Thoracic aorta (tissue), 2 donors: Measurements from ENCODE around the gene GNB1. TPM values are rescaled to one million over a fixed set of nuclear protein-coding genes. Genes with fewer than 3 reads are reported as not detected.

Source experiments
- ATAC-seq: fragments of 150-250 bp; one replicate; pipeline ENCODE4 v1.8.0; 2017; ENCODE audit warnings: low read depth; ENCODE audit not compliant: insufficient number of reproducible peaks, low FRiP score
- DNase-seq: peaks from one replicate; pipeline ENCODE4 v3.0.0-alpha.2; 2020; ENCODE audit warnings: low spot score
- H3K27ac ChIP-seq, 2 donors: fragments of 200-600 bp; sonication (generic); 1 replicate in 1 of 2; 2 replicates in 1 of 2; pipeline ENCODE4 v1.5.1; 2016; ENCODE audit warnings: mild to moderate bottlenecking in 2 of 2, moderate library complexity in 2 of 2
- H3K27me3 ChIP-seq: fragments of 200-600 bp; sonication (generic); replicated peaks from 2 replicates; pipeline ENCODE4 v1.6.0; 2016; ENCODE audit warnings: mild to moderate bottlenecking; ENCODE audit not compliant: insufficient read depth
- H3K36me3 ChIP-seq: fragments of 200-600 bp; sonication (generic); one replicate; pipeline ENCODE4 v1.5.1; 2016
- H3K4me1 ChIP-seq, 2 donors: fragments of 200-600 bp; sonication (generic); 1 replicate in 1 of 2; 2 replicates in 1 of 2; pipeline versions ENCODE4 v1.5.1 to v1.6.0; 2016; ENCODE audit warnings: low read depth in 2 of 2, mild to moderate bottlenecking in 1 of 2; ENCODE audit not compliant: control insufficient read depth in 1 of 2
- H3K4me3 ChIP-seq: fragments of 200-600 bp; sonication (generic); 2 replicates; pipeline ENCODE4 v1.5.1; 2016; ENCODE audit warnings: mild to moderate bottlenecking
- H3K9me3 ChIP-seq: fragments of 200-600 bp; sonication (generic); 2 replicates; pipeline ENCODE4 v1.5.1; 2016
- CTCF ChIP-seq: fragments of 200-600 bp; sonication (generic); IDR thresholded peaks from one replicate; pipeline ENCODE4 v1.5.1; 2019; ENCODE audit warnings: antibody characterized with exemption
- total RNA-seq, 2 donors: library from RNA; depleted of rRNA; stranded (reverse); fragments of >200 nt; gene quantifications; one replicate each; pipeline versions ENCODE4 v1.1.0 to v1.2.3, GENCODE V29; 2016

GNB1 gene
- total RNA-seq, 2 donors from 2014 or later = 169 to 200 TPM

DNA sequence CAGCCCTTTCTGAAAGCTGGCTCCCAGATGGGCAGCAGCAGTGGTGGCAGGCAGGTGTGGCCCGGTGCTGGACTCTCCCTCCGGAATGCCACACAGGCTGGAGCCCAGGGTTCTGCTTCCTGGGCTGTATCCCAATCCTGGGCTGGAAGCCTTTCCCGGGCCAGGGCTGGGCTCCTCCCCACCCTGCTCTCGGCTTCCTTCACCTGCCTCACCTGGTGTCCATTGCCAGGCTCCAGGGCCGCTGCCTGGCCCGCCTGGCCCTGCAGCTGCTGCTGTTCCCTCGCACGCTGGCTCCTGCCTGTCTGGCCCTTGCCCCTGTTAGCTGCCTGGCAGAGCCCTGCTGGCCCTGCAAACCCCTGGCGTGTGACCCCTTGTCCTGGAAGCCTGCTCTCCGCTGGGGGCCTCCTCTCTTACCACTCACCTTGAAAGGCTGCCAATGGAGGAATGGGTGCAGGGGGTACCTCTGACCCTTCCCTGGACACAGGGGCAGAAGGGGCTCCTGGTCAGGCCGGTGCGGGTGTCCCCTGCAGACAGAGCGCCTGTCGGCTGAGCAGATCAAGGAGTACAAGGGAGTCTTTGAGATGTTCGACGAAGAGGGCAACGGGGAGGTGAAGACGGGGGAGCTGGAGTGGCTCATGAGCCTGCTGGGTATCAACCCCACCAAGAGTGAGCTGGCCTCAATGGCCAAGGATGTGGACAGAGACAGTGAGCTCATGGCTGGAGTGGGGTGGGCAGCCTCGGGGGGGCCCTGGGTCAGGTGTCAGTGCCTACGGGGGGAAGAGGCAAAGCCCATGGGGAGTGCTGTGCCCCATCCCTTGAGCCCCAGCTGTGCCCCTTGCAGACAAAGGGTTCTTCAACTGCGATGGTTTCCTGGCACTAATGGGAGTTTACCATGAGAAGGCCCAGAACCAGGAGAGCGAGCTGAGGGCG is 25.3 kb upstream of the GNB1 start:
- H3K36me3 ChIP-seq = no peaks in the 10 kb centered on the region
- H3K4me1 ChIP-seq = peaks cover 0 to 10% of the 10 kb centered on the region in 2 donors
- H3K4me3 ChIP-seq = no peak overlapping the region
- no peak overlapping the region for H3K27ac ChIP-seq
- H3K9me3 ChIP-seq = no peaks in the 10 kb centered on the region
- H3K27me3 ChIP-seq = no peaks in the 10 kb centered on the region
- ATAC-seq (no peak), DNase-seq (no peak)
- no peak for TF ChIP-seq CTCF

DNA sequence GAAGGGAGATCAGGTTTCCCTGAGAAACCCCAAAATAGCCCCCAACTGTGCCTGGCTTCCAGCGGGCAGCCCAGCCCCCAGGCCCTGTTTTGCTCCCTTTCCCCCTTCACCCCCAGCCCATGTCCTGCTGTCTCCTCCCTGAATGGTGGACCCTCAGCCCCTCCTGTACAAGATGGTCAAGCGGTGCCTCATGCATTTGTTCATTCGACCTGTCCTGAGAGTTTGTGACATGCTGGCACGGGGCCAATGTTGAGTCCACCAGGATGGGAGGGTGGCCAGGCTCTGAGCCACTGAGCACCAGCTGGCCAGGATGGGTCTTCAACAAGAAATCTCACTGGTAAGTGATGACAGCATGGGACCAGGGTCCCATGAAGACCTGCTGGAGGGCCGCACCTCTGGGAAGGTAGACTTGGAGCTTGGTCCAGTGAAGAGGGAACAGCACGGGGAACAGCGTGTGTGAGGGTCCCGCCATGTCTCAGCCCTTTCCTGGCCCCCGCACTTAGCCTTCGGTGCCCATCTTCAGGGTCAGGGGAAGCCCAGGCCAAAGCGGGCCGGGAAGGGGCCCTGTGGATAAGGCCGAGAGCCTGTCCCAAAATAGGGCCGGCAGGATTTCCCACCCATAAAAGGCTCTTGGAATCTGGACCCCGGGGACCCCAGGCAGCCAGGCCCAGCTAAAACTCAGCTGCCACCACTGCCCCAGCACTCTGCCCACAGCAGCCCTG is 24.2 kb upstream of the GNB1 start, which contains the start of gene CALML6:
CALML6 (plus strand) TSS at position 290 of the 722 bp plus-strand sequence; CDS start at position 311, 21 bp downstream.
- Histone ChIP-seq H3K9me3 (no peaks in the 10 kb centered on the region), H3K4me3 (no peak within 1 kb of the TSS), H3K27ac (no peak within 1 kb of the TSS), H3K36me3 (no peaks in the 10 kb centered on the region), H3K27me3 (no peaks in the 10 kb centered on the region), H3K4me1 (peaks cover 0 to 13% of the 10 kb centered on the region in 2 donors)
- DNase-seq (no peak), ATAC-seq (no peak)
- TF ChIP-seq CTCF = no peak

DNA sequence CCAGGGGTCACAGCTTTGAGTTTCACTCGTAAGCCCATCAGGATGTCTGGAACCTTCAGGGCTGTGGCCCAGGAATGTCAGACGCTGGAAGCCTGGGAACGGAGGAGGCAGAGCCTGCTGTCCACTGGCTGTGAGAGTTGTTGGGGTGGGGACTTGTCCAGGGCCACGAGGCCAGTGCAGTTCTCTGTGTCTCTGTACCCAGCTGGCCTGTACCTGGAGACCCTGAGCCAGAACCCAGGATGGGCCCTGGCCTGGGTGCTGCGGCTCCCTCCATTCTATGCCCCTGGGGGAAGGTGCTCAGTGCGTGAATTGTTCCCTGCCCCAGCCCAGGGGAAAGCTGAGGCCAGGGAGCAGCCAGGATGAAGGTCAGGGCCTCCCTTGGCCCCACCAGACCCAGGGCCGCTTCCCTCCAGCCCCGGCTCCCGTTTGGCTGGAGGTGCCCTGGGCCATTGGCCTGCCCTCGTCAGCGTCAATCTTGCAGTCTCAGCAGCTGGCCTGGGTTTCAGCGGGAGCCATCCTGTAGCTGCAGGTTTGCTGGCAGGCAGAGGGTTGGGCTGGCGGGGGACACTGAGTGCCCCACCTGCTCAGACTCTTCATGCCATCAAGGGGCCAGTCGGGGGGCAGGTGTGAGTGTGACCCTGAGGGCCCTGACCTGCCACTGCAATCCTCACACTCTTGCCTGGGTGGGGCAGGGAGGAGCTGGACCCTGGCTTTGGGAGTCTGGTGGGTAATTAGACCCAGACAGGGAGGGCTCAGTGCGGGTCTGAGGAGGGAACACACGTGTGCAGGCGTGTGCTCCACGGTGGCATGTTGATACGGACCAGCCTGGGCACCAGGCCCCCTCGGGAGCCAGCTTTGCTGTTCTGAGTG is 23.4 kb upstream of the GNB1 start:
- no peaks in the 10 kb centered on the region for H3K27me3 ChIP-seq
- H3K4me1 ChIP-seq = peaks cover 3 to 19% of the 10 kb centered on the region in 2 donors
- no peak for TF ChIP-seq CTCF
- H3K27ac ChIP-seq = no peak overlapping the region
- H3K36me3 ChIP-seq = no peaks in the 10 kb centered on the region
- DNase-seq = no peak
- H3K4me3 ChIP-seq = no peak overlapping the region
- H3K9me3 ChIP-seq = no peaks in the 10 kb centered on the region
- ATAC-seq = no peak

DNA sequence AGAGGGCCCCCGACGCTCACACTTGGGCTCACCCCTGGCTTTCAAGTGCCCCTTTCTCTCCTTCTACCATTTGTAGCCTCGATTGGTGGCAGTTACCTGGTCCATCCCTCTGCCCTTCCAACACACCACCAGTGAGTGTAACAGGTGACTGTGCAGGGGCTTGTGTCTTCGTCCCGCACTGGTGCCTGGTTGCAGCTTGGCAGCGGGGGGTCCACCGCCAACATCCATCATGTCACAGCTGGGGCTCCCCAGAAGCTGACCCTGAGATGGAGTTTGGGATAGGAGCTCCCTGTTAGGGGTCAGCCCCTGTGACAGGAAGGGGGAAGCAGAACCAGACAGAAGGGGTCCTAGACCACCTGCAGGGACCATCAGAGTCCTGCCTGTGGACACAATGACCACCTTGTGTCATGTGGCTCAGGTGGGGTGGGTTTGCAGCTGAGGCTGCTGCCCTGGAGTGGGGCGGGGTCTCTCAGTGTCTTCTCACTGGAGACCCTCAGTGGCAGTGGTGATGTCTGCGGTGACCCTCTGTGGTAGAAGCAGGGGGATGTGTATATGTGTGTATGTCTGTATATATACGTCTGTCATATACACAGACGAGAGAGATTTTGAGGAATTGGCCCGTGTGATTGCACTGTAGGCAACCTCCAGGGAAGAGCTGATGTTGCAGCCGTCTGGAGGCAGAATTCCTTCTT is 20.6 kb upstream of the GNB1 start:
- no peak for TF ChIP-seq CTCF
- Histone ChIP-seq H3K27me3 (no peaks in the 10 kb centered on the region), H3K4me3 (no peak overlapping the region), H3K4me1 (peaks cover 8 to 24% of the 10 kb centered on the region in 2 donors), H3K27ac (no peak overlapping the region), H3K36me3 (no peaks in the 10 kb centered on the region), H3K9me3 (no peaks in the 10 kb centered on the region)
- DNase-seq (no peak), ATAC-seq (no peak)
